GM12892 (cell line): ENCODE results near the gene ANAPC2.

Experiments used
- POLR2A ChIP-seq: IDR thresholded peaks from 2 replicates; pipeline ENCODE4 v1.6.1; 2011; ENCODE audit warnings: low read depth, low read length, control low read depth
- POLR2AphosphoS5 ChIP-seq: IDR thresholded peaks from 2 replicates; pipeline ENCODE4 v1.6.1; 2011; ENCODE audit warnings: low read depth, low read length, control low read depth

- no peak for TF ChIP-seq POLR2A
- TF ChIP-seq POLR2AphosphoS5 = no peak
These were observed 13.0 kb upstream of the ANAPC2 start for GRCh38 chr9:137201205-137201868.
